HCT116 (cell line): ENCODE data around the gene ADAM19. TPM values are rescaled to one million over a fixed set of nuclear protein-coding genes. Genes with fewer than 3 reads are reported as not detected.

Experiments used
- ATAC-seq: fragments of 200-7000 bp; cut with Tn5 transposase; 2 replicates; pipeline ENCODE4 v1.9.1; 2020; ENCODE audit warnings: mild to moderate bottlenecking, moderate library complexity
- BruUV-seq: library from RNA; stranded (reverse); fragments of 400-500 nt; replicated peaks from 2 replicates; lab custom pipeline; 2021; lab: Mats Ljungman, UMichigan
- CTCF ChIA-PET: fragments of 300-600 bp; sonication (Branson Sonifier 250); formaldehyde crosslinking; loops from one replicate; lab custom pipeline; 2021; ENCODE audit warnings: antibody characterized with exemption; lab: Charles Lee
- POLR2A ChIA-PET: fragments of 300-600, 350-600 bp; sonication (Branson Sonifier 250); formaldehyde crosslinking; loops from one replicate; lab custom pipeline; 2021; ENCODE audit warnings: antibody characterized with exemption; lab: Charles Lee
- RAD21 ChIA-PET, 2 experiments: fragments of 300-600 bp; sonication (Branson Sonifier 250); formaldehyde crosslinking; loops; one replicate each; lab custom pipeline; 2023; ENCODE audit warnings: low total read pairs in 2 of 2; ENCODE audit not compliant: uncharacterized antibody in 2 of 2, unreplicated experiment in 2 of 2, low non-redundant PET in 1 of 2; lab: Charles Lee
- DNase-seq: peaks from one replicate; pipeline ENCODE4 v3.0.0-alpha.2; 2010; ENCODE audit warnings: low read depth, low spot score
- H2AFZ ChIP-seq: fragments of 200-600 bp; shearing (Covaris generic), sonication (generic); 2 replicates; pipeline ENCODE4 v1.6.1; 2017; ENCODE audit warnings: low read depth, mixed run types, mixed read lengths, antibody characterized with exemption, low read length; ENCODE audit not compliant: poor library complexity, severe bottlenecking
- H3K27ac ChIP-seq: 2 replicates; pipeline ENCODE4 v1.5.1; 2012; ENCODE audit warnings: low read depth, low read length
- H3K27me3 ChIP-seq: fragments of 200-600 bp; sonication (generic); 2 replicates; pipeline ENCODE4 v1.6.1; 2016; ENCODE audit warnings: mixed run types, low read length, mixed read lengths; ENCODE audit not compliant: insufficient read depth
- H3K36me3 ChIP-seq, 2 experiments: fragments of 200-500 bp in 1 of 2; fragments of 200-600 bp in 1 of 2; sonication (Bioruptor generic) in 1 of 2; sonication (generic) in 1 of 2; 2 replicates each; pipeline versions ENCODE4 v1.5.1 to v1.6.1; 2014 to 2016; ENCODE audit warnings: low read length in 2 of 2, inconsistent platforms in 1 of 2, mixed read lengths in 1 of 2, mixed run types in 1 of 2; ENCODE audit not compliant: insufficient read depth in 2 of 2, control insufficient read depth in 1 of 2
- H3K4me1 ChIP-seq, 2 experiments: fragments of 200-600 bp in 1 of 2; sonication (generic) in 1 of 2; 2 replicates each; pipeline versions ENCODE4 v1.5.1 to v1.6.1; 2012 to 2017; ENCODE audit warnings: low read length in 2 of 2, inconsistent platforms in 1 of 2, mild to moderate bottlenecking in 1 of 2, mixed read lengths in 1 of 2, mixed run types in 1 of 2, moderate library complexity in 1 of 2; ENCODE audit not compliant: insufficient read depth in 2 of 2, control insufficient read depth in 1 of 2
- H3K4me2 ChIP-seq: fragments of 200-600 bp; sonication (generic); 2 replicates; pipeline ENCODE4 v1.6.1; 2017; ENCODE audit warnings: mixed run types, low read length, mixed read lengths
- H3K4me3 ChIP-seq, 2 experiments: fragments of 200-600 bp in 1 of 2; sonication (generic) in 1 of 2; replicated peaks in 1 of 2; 2 replicates each; pipeline ENCODE4 v1.5.1; 2011 to 2016; ENCODE audit warnings: low read length in 2 of 2, control low read depth in 1 of 2, low read depth in 1 of 2, mild to moderate bottlenecking in 1 of 2, mixed read lengths in 1 of 2, mixed run types in 1 of 2
- H3K79me2 ChIP-seq: fragments of 200-600 bp; sonication (generic); 2 replicates; pipeline ENCODE4 v1.6.1; 2017; ENCODE audit warnings: mild to moderate bottlenecking, mixed run types, low read length, moderate library complexity, mixed read lengths; ENCODE audit not compliant: insufficient read depth
- H3K9ac ChIP-seq: fragments of 200-600 bp; sonication (generic); 2 replicates; pipeline ENCODE4 v1.6.1; 2016; ENCODE audit warnings: low read length, mixed read lengths
- H3K9me2 ChIP-seq: fragments of 200-600 bp; sonication (generic), shearing (Covaris generic); 2 replicates; pipeline ENCODE4 v1.6.1; 2017; ENCODE audit warnings: mixed run types, mild to moderate bottlenecking, moderate library complexity; ENCODE audit not compliant: insufficient read depth
- H3K9me3 ChIP-seq, 2 experiments: fragments of 200-500 bp in 1 of 2; fragments of 200-600 bp in 1 of 2; sonication (Bioruptor generic) in 1 of 2; sonication (generic) in 1 of 2; 2 replicates each; pipeline ENCODE4 v1.6.1; 2014 to 2017; ENCODE audit warnings: low read length in 2 of 2, mixed read lengths in 2 of 2, inconsistent platforms in 1 of 2, low read depth in 1 of 2, mild to moderate bottlenecking in 1 of 2, mixed run types in 1 of 2, moderate library complexity in 1 of 2; ENCODE audit not compliant: control insufficient read depth in 1 of 2, insufficient read depth in 1 of 2
- H4K20me1 ChIP-seq: fragments of 200-600 bp; sonication (generic), shearing (Covaris generic); 2 replicates; pipeline ENCODE4 v1.6.1; 2017; ENCODE audit warnings: mixed run types, mild to moderate bottlenecking, moderate library complexity; ENCODE audit not compliant: insufficient read depth
- ATF3 ChIP-seq: IDR thresholded peaks from 2 replicates; pipeline ENCODE4 v1.6.1; 2012
- EGR1 ChIP-seq: IDR thresholded peaks from 2 replicates; pipeline ENCODE4 v1.6.1; 2012; ENCODE audit warnings: low read depth
- ELF1 ChIP-seq: IDR thresholded peaks from 2 replicates; pipeline ENCODE4 v1.6.1; 2012; ENCODE audit warnings: low read depth, borderline replicate concordance
- EZH2 ChIP-seq: fragments of 200-600 bp; sonication (generic); IDR thresholded peaks from 2 replicates; pipeline ENCODE4 v1.6.1; 2017; ENCODE audit warnings: antibody characterized with exemption, mixed run types
- EZH2phosphoT487 ChIP-seq: fragments of 200-600 bp; IDR thresholded peaks from 2 replicates; pipeline ENCODE4 v1.6.1; 2018; ENCODE audit warnings: antibody characterized with exemption, borderline replicate concordance
- JUND ChIP-seq: IDR thresholded peaks from 2 replicates; pipeline ENCODE4 v1.6.1; 2012
- MAX ChIP-seq: IDR thresholded peaks from 2 replicates; pipeline ENCODE4 v1.6.1; 2012
- POLR2A ChIP-seq: IDR thresholded peaks from 2 replicates; pipeline ENCODE4 v1.7.0; 2011; ENCODE audit warnings: borderline replicate concordance; ENCODE audit not compliant: insufficient read depth, insufficient read length; ENCODE audit errors: extremely low read depth
- POLR2AphosphoS5 ChIP-seq: IDR thresholded peaks from 2 replicates; pipeline ENCODE4 v1.6.1; 2011; ENCODE audit warnings: mild to moderate bottlenecking, low read depth, low read length, moderate library complexity
- RAD21 ChIP-seq: IDR thresholded peaks from 2 replicates; pipeline ENCODE4 v1.6.1; 2012; ENCODE audit warnings: low read depth, mild to moderate bottlenecking
- REST ChIP-seq: IDR thresholded peaks from 2 replicates; pipeline ENCODE4 v1.6.1; 2012; ENCODE audit warnings: low read depth
- SIN3A ChIP-seq: IDR thresholded peaks from 2 replicates; pipeline ENCODE4 v1.6.1; 2012; ENCODE audit warnings: low read depth
- SP1 ChIP-seq: IDR thresholded peaks from 2 replicates; pipeline ENCODE4 v1.6.1; 2012; ENCODE audit warnings: low read depth
- SRF ChIP-seq: IDR thresholded peaks from 2 replicates; pipeline ENCODE4 v1.6.1; 2012; ENCODE audit warnings: low read depth
- ZNF274 ChIP-seq: fragments of 200-500 bp; sonication (Bioruptor generic); IDR thresholded peaks from 2 replicates; pipeline ENCODE4 v1.6.1; 2014; ENCODE audit warnings: mild to moderate bottlenecking, low read depth, low read length, inconsistent platforms
- intact Hi-C: fragments of 100-400 bp; cut with micrococcal nuclease; formaldehyde crosslinking; loops from 2 replicates; pipeline ENCODE4 v1.10.0; 2022
- total RNA-seq: library from RNA; stranded (reverse); gene quantifications from one replicate; pipeline ENCODE4 v1.2.1, GENCODE V29; 2021; ENCODE audit not compliant: unreplicated experiment

Gene ADAM19
- total RNA-seq, 1 experiment from 2014 or later: 77.3 TPM

- RAD21 ChIA-PET: no interaction called here
- Histone ChIP-seq H2AFZ (no peak overlapping the region), H3K4me2 (no peak overlapping the region), H3K9ac (no peak overlapping the region), H3K9me3 (no peaks in the 10 kb centered on the region), H3K4me3 (no peak overlapping the region), H3K9me2 (no peaks in the 10 kb centered on the region), H3K27ac (no peak overlapping the region), H3K27me3 (no peaks in the 10 kb centered on the region), H3K4me1 (no peaks in the 10 kb centered on the region), H4K20me1 (no peaks in the 10 kb centered on the region), H3K36me3 (peaks cover 7 to 25% of the 10 kb centered on the region in 2 experiments; a peak in 3 of 4 replicates), H3K79me2 (no peaks in the 10 kb centered on the region)
- POLR2A ChIA-PET: no interaction called here
- ATAC-seq: no peak
- no TSS peak for BruUV-seq
- TF ChIP-seq SRF (no peak), ELF1 (no peak), POLR2AphosphoS5 (no peak), REST (no peak), RAD21 (no peak), SP1 (no peak), POLR2A (no peak), ZNF274 (no peak), SIN3A (no peak), ATF3 (no peak), MAX (no peak), JUND (no peak), EZH2phosphoT487 (no peak), EGR1 (no peak), EZH2 (no peak)
- intact Hi-C loops: no loop called here
- DNase-seq: no peak
- CTCF ChIA-PET: no interaction called here
Measured at GRCh38 chr5:157496864-157497263, 78.7 kb downstream of the ADAM19 start.
